ENCODE results near the gene EIPR1.
"Not testable (repeated sequence)": the region's sequence is repeated elsewhere in the genome, so short reads cannot be mapped to it uniquely, and the experiment has no call there.

GRCh38 chr2:3369340-3370181 lies 8.1 kb downstream of the EIPR1 start:
- TF ChIP-seq CTCF (conservative IDR thresholded peaks at IDR 0.05 in 1 of 2, IDR thresholded peaks at IDR 0.05 in 1 of 2; ENCODE audit: low read depth in 1 of 2, low read length in 2 of 2); EZH2 (IDR thresholded peaks at IDR 0.05; ENCODE audit: low read length, missing control alignments): not testable (repeated sequence)
